Measurements from ENCODE around the gene HSD17B8. TPM values are rescaled to one million over a fixed set of nuclear protein-coding genes. Genes with fewer than 3 reads are reported as not detected.
"Not testable (repeated sequence)": the region's sequence is repeated elsewhere in the genome, so short reads cannot be mapped to it uniquely, and the experiment has no call there.

Gene HSD17B8
- total RNA-seq, 1 donor from 2014 or later = 6.5 TPM

DNA sequence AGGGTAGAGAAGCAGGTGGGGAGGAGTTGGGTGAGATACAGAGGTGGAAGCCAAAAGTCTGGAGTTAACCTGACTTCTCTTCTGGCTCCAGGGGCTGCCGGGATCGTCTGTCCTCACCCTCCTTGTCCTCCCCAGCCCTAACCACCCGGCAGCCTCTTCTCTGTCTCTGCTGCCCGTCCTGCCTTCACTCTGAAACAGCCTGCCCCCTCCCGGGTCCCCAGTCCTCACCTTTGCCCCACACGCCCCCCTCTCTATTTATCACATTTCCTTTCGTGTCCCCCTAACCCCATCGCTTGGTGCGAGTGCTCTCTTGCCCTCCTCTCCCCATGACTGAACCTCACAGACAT is 9.5 kb downstream of the HSD17B8 start:
- TF ChIP-seq, protein P1, sequence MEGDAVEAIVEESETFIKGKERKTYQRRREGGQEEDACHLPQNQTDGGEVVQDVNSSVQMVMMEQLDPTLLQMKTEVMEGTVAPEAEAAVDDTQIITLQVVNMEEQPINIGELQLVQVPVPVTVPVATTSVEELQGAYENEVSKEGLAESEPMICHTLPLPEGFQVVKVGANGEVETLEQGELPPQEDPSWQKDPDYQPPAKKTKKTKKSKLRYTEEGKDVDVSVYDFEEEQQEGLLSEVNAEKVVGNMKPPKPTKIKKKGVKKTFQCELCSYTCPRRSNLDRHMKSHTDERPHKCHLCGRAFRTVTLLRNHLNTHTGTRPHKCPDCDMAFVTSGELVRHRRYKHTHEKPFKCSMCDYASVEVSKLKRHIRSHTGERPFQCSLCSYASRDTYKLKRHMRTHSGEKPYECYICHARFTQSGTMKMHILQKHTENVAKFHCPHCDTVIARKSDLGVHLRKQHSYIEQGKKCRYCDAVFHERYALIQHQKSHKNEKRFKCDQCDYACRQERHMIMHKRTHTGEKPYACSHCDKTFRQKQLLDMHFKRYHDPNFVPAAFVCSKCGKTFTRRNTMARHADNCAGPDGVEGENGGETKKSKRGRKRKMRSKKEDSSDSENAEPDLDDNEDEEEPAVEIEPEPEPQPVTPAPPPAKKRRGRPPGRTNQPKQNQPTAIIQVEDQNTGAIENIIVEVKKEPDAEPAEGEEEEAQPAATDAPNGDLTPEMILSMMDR (IDR thresholded peaks at IDR 0.05; ENCODE audit: unreplicated experiment) = no peak
- H3K27ac Mint-ChIP-seq (ENCODE audit: unreplicated experiment) = no peak overlapping the region

DNA sequence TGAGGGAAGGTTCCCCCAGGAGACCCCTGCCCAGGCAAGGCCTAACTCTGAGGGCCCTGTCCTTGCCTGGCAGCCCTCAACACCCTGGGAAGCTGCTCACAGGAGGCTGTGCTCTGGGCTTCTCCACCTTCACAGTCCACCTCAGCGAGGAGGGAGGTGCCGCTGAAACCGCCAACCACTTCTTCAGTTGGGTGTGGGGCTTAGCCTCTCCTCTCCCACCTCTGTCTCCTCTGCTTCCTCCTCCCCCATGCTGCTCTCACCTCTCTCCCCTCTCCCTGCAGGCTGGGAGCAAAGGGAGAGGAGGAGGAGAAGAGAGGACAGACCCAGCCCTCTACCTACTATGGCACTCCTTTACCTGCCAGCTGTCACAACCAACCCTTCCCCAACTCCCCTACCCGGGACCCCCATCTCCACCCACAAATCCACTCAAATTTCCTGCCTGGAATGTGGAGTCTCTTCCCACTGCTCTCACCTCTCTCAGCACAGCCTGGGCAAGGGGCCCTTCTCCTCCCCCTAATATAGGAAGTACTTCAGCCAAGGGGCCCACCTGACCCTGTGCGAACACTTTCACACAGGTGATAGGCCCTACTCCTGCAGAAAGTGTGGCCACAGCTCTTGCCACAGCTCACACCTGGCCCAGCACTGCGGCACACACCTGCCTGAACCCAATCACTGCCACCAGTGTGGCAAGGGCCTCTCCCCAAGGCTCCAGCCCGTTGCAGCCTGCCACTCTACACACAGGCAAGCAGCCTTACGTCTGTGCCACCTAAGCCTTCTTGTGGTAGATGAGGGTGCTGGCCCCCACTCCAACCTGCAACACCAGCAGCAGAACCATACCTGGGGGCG is 11.0 kb downstream of the HSD17B8 start:
- H3K9me3 Mint-ChIP-seq (ENCODE audit: unreplicated experiment) = no peaks in the 10 kb centered on the region
- H3K4me1 Mint-ChIP-seq (ENCODE audit: unreplicated experiment) = peaks cover 12% of the 10 kb centered on the region
- H3K4me3 Mint-ChIP-seq (ENCODE audit: unreplicated experiment) = no peak overlapping the region
- peaks cover 20% of the 10 kb centered on the region for H3K27me3 Mint-ChIP-seq (ENCODE audit: unreplicated experiment)
- TF ChIP-seq, protein P1 (IDR thresholded peaks at IDR 0.05; ENCODE audit: unreplicated experiment) = no peak
- H3K36me3 Mint-ChIP-seq (ENCODE audit: low read depth, unreplicated experiment) = peaks cover 14% of the 10 kb centered on the region
- H3K27ac Mint-ChIP-seq (ENCODE audit: unreplicated experiment) = no peak overlapping the region
- no peak for DNase-seq (ENCODE audit: low spot score)

More for the DNA sequence above, 9.5 kb downstream of the HSD17B8 start:
- no peak for DNase-seq (ENCODE audit: low spot score)
- no peaks in the 10 kb centered on the region for H3K9me3 Mint-ChIP-seq (ENCODE audit: unreplicated experiment)
- peaks cover 15% of the 10 kb centered on the region for H3K4me1 Mint-ChIP-seq (ENCODE audit: unreplicated experiment)
- peak overlapping the region; percentile 92 for H3K4me3 Mint-ChIP-seq (ENCODE audit: unreplicated experiment)
- peaks cover 33% of the 10 kb centered on the region for H3K27me3 Mint-ChIP-seq (ENCODE audit: unreplicated experiment)
- peaks cover 25% of the 10 kb centered on the region for H3K36me3 Mint-ChIP-seq (ENCODE audit: low read depth, unreplicated experiment)

DNA sequence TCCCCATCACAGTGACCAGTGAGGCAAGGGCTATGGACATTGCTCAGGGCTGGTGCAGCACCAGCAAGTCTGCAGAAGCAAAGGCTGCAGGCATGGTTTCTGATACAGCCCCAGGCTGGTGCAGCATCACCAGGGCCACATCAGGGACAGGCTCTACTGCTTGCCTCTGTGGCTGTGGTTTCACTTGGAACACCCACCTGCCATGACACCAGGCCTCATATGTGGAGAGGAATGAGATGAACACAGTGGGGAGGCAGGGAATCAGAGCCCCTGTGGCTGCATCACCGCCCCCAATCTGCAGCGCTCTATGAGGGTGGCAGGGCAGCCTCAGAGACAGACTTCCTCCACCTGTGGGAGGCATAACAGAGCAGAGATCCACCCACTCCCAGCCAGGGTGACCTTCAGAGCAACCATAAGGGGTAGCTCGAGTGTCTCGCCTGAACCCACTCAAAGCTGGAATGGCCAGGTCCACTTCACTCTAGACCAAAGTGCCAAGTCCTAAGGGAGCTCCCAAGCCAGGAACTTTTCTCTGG is 11.7 kb downstream of the HSD17B8 start:
- peaks cover 12% of the 10 kb centered on the region for H3K4me1 Mint-ChIP-seq (ENCODE audit: unreplicated experiment)
- DNase-seq (ENCODE audit: low spot score) = no peak
- H3K36me3 Mint-ChIP-seq (ENCODE audit: low read depth, unreplicated experiment) = peaks cover 11% of the 10 kb centered on the region
- H3K9me3 Mint-ChIP-seq (ENCODE audit: unreplicated experiment) = no peaks in the 10 kb centered on the region
- peaks cover 18% of the 10 kb centered on the region for H3K27me3 Mint-ChIP-seq (ENCODE audit: unreplicated experiment)
- TF ChIP-seq, protein P1 (IDR thresholded peaks at IDR 0.05; ENCODE audit: unreplicated experiment) = no peak
- H3K4me3 Mint-ChIP-seq (ENCODE audit: unreplicated experiment) = no peak overlapping the region
- no peak overlapping the region for H3K27ac Mint-ChIP-seq (ENCODE audit: unreplicated experiment)

DNA sequence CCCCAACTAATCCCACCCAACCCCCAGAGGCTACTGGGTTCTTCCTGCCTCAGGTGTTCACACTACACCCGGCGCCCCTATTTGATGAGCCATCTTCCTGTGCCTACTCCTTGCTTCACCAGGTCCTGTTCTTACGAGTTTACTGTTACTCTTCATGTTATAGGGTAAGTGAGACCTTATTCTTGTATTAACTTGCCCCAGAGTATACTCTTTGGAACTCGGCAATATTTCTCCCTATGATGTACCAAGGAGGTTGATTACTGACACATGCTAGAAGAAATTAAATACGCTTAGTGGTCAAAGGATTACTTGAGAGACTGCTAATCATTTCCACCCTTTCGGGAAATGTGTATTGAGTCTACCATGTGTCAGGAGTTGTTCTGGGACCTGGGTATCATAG is 12.8 kb downstream of the HSD17B8 start:
- Mint-ChIP-seq H3K9me3 (ENCODE audit: unreplicated experiment) (no peaks in the 10 kb centered on the region), H3K27ac (ENCODE audit: unreplicated experiment) (no peak overlapping the region), H3K4me3 (ENCODE audit: unreplicated experiment) (no peak overlapping the region), H3K36me3 (ENCODE audit: low read depth, unreplicated experiment) (peaks cover 7% of the 10 kb centered on the region), H3K27me3 (ENCODE audit: unreplicated experiment) (peaks cover 16% of the 10 kb centered on the region), H3K4me1 (ENCODE audit: unreplicated experiment) (peaks cover 12% of the 10 kb centered on the region)
- DNase-seq (ENCODE audit: low spot score) = no peak
- TF ChIP-seq, protein P1 (IDR thresholded peaks at IDR 0.05; ENCODE audit: unreplicated experiment) = no peak

DNA sequence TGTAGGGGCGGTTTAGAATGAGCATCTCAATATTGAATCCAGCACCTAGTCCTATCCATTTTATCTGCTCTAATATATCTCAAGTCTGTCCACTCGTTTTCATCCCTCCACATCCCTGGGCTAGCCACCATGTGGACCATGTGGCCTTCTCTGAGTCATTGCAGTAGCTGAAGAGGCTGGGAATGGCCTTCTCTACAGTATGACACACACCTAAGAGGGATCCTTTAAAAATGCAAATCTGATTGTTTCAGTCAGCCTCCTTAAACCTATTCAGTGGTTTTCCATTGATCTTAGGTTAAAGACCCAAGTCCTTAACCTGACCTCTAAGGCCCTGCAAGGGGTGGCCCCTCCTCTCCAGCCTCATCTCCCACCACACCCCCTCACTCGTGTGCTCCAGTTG is 13.2 kb downstream of the HSD17B8 start:
- Mint-ChIP-seq H3K9me3 (ENCODE audit: unreplicated experiment) (no peaks in the 10 kb centered on the region), H3K36me3 (ENCODE audit: low read depth, unreplicated experiment) (peaks cover 3% of the 10 kb centered on the region), H3K27ac (ENCODE audit: unreplicated experiment) (no peak overlapping the region), H3K4me1 (ENCODE audit: unreplicated experiment) (peaks cover 8% of the 10 kb centered on the region), H3K4me3 (ENCODE audit: unreplicated experiment) (no peak overlapping the region), H3K27me3 (ENCODE audit: unreplicated experiment) (peaks cover 12% of the 10 kb centered on the region)
- DNase-seq (ENCODE audit: low spot score) = no peak
- TF ChIP-seq, protein P1 (IDR thresholded peaks at IDR 0.05; ENCODE audit: unreplicated experiment) = no peak

DNA sequence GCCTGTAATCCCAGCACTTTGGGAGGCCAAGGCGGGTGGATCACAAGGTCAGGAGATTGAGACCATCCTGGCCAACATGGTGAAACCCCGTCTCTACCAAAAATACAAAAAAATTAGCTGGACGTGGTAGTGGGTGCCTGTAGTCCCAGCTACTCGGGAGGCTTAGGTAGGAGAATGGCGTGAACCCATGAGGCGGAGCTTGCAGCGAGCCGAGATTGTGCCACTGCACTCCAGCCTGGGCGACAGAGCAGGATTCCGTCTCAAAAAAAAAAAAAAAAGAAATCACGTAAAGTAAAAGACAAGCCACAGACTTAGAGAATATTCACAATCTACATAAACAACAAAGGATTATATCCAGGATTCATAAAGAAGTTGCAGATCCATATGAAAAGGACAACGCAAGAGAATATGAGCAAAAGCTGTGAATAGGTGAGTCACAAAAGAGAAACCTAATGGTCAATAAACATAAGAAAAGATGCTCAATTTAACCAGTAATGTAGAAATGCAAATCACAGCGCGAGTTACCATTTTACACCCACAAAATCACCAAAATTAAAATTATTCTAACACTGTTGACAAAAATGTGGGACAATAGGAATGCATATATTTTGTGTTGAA is 22.2 kb downstream of the HSD17B8 start:
- not testable (repeated sequence) for H3K4me3 Mint-ChIP-seq (ENCODE audit: unreplicated experiment); H3K9me3 Mint-ChIP-seq (ENCODE audit: unreplicated experiment); H3K27ac Mint-ChIP-seq (ENCODE audit: unreplicated experiment); H3K36me3 Mint-ChIP-seq (ENCODE audit: low read depth, unreplicated experiment); H3K27me3 Mint-ChIP-seq (ENCODE audit: unreplicated experiment); DNase-seq (ENCODE audit: low spot score); H3K4me1 Mint-ChIP-seq (ENCODE audit: unreplicated experiment)
